Measurements from ENCODE around the gene SAMD8. TPM values are rescaled to one million over a fixed set of nuclear protein-coding genes. Genes with fewer than 3 reads are reported as not detected.

Gene SAMD8
- total RNA-seq, 1 experiment from 2014 or later, result 23.6 TPM

GRCh38 chr10:75084834-75085384, 26.5 kb upstream of the SAMD8 start (continued):
- TF ChIP-seq REST (IDR thresholded peaks at IDR 0.05; ENCODE audit: low read depth) (no peak), RAD21 (IDR thresholded peaks at IDR 0.05; ENCODE audit: low read depth) (no peak), YY1 (IDR thresholded peaks at IDR 0.05; ENCODE audit: extremely low read depth, insufficient replicate concordance, low read depth, low read length) (no peak), TCF7L2 (IDR thresholded peaks at IDR 0.05; ENCODE audit: borderline replicate concordance, extremely low read depth, insufficient read depth, insufficient read length) (no peak), SIN3A (IDR thresholded peaks at IDR 0.05; ENCODE audit: low read depth) (no peak), FOSL1 (IDR thresholded peaks at IDR 0.05; ENCODE audit: low read depth) (no peak)

- no peak for ATAC-seq
- CTCF ChIA-PET, result no interaction called here
- Histone ChIP-seq H3K9me2 (ENCODE audit: insufficient read depth) (no peaks in the 10 kb centered on the region), H2AFZ (ENCODE audit: low read depth, low read length, poor library complexity, severe bottlenecking) (no peak overlapping the region), H3K9me3 (ENCODE audit: control insufficient read depth in 1 of 2, insufficient read depth in 1 of 2, low read depth in 1 of 2, low read length in 2 of 2) (no peaks in the 10 kb centered on the region; a peak in 1 of 4 replicates), H3K79me2 (ENCODE audit: insufficient read depth, low read length) (no peaks in the 10 kb centered on the region), H3K4me3 (replicated peaks in 1 of 2; ENCODE audit: low read depth in 1 of 2, low read length in 2 of 2) (no peak overlapping the region), H3K9ac (ENCODE audit: low read length) (no peak overlapping the region), H3K36me3 (ENCODE audit: control insufficient read depth in 1 of 2, insufficient read depth in 2 of 2, low read length in 2 of 2) (no peaks in the 10 kb centered on the region), H4K20me1 (ENCODE audit: insufficient read depth) (no peaks in the 10 kb centered on the region), H3K4me2 (ENCODE audit: low read length) (no peak overlapping the region), H3K27ac (ENCODE audit: low read depth, low read length) (no peak overlapping the region), H3K4me1 (ENCODE audit: control insufficient read depth in 1 of 2, insufficient read depth in 2 of 2, low read length in 2 of 2) (no peaks in the 10 kb centered on the region), H3K27me3 (ENCODE audit: insufficient read depth, low read length) (no peaks in the 10 kb centered on the region)
- RAD21 ChIA-PET (ENCODE audit: low non-redundant PET in 1 of 2, low total read pairs in 2 of 2, uncharacterized antibody in 2 of 2, unreplicated experiment in 2 of 2), result no interaction called here
- POLR2A ChIA-PET, result no interaction called here
- no TSS peak for BruUV-seq (replicated peaks)
- DNase-seq (ENCODE audit: low read depth, low spot score), result no peak
- intact Hi-C loops (cut with micrococcal nuclease), result no loop called here
- TF ChIP-seq CBX3 (IDR thresholded peaks at IDR 0.05; ENCODE audit: low read depth) (no peak), ZBTB33 (IDR thresholded peaks at IDR 0.05; ENCODE audit: extremely low read depth, insufficient replicate concordance, low read length) (no peak), ZNF274 (IDR thresholded peaks at IDR 0.05; ENCODE audit: low read depth, low read length) (no peak), EZH2phosphoT487 (IDR thresholded peaks at IDR 0.05; ENCODE audit: borderline replicate concordance) (no peak), EGR1 (IDR thresholded peaks at IDR 0.05; ENCODE audit: low read depth) (no peak), POLR2AphosphoS5 (IDR thresholded peaks at IDR 0.05; ENCODE audit: low read depth, low read length) (no peak), CTCF (IDR thresholded peaks at IDR 0.05 in 2 of 3, conservative IDR thresholded peaks at IDR 0.05 in 1 of 3; ENCODE audit: borderline replicate concordance in 1 of 3, insufficient read depth in 1 of 3, low read depth in 2 of 3, low read length in 2 of 3) (no peak)
- TF ChIP-seq, protein P1, sequence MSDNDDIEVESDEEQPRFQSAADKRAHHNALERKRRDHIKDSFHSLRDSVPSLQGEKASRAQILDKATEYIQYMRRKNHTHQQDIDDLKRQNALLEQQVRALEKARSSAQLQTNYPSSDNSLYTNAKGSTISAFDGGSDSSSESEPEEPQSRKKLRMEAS (IDR thresholded peaks at IDR 0.05), result no peak
Measured at GRCh38 chr10:75086278-75086934, 25.1 kb upstream of the SAMD8 start.

Data from HCT116 (cell line).